ENCODE results near the gene SLIT1.

Gene SLIT1

GRCh38 chr10:97222326-97222961, 36.7 kb upstream of the SLIT1 start:
- no CpG with 5 or more reads among the region's 6 CpGs for WGBS (ENCODE audit: insufficient coverage, insufficient read length)
- H3K36me3 ChIP-seq (ENCODE audit: control insufficient read depth, insufficient read depth, low read length): peaks cover 3% of the 10 kb centered on the region; the same call in 1 of the 2 replicates
- DNase-seq (ENCODE audit: low read depth, low spot score): peak; percentile 55

GRCh38 chr10:97220355-97220754, 34.6 kb upstream of the SLIT1 start:
- no CpG with 5 or more reads among the region's 3 CpGs for WGBS (ENCODE audit: insufficient coverage, insufficient read length)
- Histone ChIP-seq H3K27ac (ENCODE audit: low read length) (no peak overlapping the region), H3K4me1 (ENCODE audit: control insufficient read depth, insufficient read depth, low read length) (no peaks in the 10 kb centered on the region), H3K9me3 (ENCODE audit: control insufficient read depth, insufficient read depth, low read length) (no peaks in the 10 kb centered on the region), H3K36me3 (ENCODE audit: control insufficient read depth, insufficient read depth, low read length) (no peaks in the 10 kb centered on the region; the same call in 1 of the 2 replicates), H3K27me3 (ENCODE audit: control insufficient read depth, insufficient read depth, low read length) (no peaks in the 10 kb centered on the region), H3K4me3 (ENCODE audit: low read length) (no peak overlapping the region)
- no peak for DNase-seq (ENCODE audit: low read depth, low spot score)

More at GRCh38 chr10:97222326-97222961, 36.7 kb upstream of the SLIT1 start:
- Histone ChIP-seq H3K9me3 (ENCODE audit: control insufficient read depth, insufficient read depth, low read length) (no peaks in the 10 kb centered on the region), H3K4me1 (ENCODE audit: control insufficient read depth, insufficient read depth, low read length) (no peaks in the 10 kb centered on the region), H3K27me3 (ENCODE audit: control insufficient read depth, insufficient read depth, low read length) (no peaks in the 10 kb centered on the region), H3K4me3 (ENCODE audit: low read length) (no peak overlapping the region), H3K27ac (ENCODE audit: low read length) (no peak overlapping the region)

DNA sequence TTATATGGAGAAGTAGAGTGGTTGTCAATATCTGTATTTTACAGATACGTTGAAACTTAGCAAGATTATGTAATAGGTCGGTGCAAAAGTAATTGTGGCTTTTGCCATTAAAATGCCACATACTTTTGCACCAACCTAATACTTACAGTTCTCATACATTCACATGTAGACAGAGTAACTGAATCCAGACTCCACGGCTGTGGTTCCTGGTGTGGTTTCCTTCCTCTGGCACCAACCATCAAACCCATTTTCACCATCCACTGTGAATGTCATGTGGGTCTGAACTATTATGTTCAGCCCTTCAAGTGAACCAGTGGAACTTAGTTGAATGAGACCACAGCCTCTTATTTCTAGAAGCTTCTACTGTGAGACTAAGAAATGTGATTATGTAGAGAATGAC, 31.5 kb upstream of the SLIT1 start:
- H3K36me3 ChIP-seq (ENCODE audit: control insufficient read depth, insufficient read depth, low read length): no peaks in the 10 kb centered on the region
- no CpG with 5 or more reads among the region's 3 CpGs for WGBS (ENCODE audit: insufficient coverage, insufficient read length)
- H3K9me3 ChIP-seq (ENCODE audit: control insufficient read depth, insufficient read depth, low read length): no peaks in the 10 kb centered on the region
- no peak overlapping the region for H3K4me3 ChIP-seq (ENCODE audit: low read length)
- no peak overlapping the region for H3K27ac ChIP-seq (ENCODE audit: low read length)
- no peak for DNase-seq (ENCODE audit: low read depth, low spot score)
- no peaks in the 10 kb centered on the region for H3K27me3 ChIP-seq (ENCODE audit: control insufficient read depth, insufficient read depth, low read length)
- H3K4me1 ChIP-seq (ENCODE audit: control insufficient read depth, insufficient read depth, low read length): no peaks in the 10 kb centered on the region

DNA sequence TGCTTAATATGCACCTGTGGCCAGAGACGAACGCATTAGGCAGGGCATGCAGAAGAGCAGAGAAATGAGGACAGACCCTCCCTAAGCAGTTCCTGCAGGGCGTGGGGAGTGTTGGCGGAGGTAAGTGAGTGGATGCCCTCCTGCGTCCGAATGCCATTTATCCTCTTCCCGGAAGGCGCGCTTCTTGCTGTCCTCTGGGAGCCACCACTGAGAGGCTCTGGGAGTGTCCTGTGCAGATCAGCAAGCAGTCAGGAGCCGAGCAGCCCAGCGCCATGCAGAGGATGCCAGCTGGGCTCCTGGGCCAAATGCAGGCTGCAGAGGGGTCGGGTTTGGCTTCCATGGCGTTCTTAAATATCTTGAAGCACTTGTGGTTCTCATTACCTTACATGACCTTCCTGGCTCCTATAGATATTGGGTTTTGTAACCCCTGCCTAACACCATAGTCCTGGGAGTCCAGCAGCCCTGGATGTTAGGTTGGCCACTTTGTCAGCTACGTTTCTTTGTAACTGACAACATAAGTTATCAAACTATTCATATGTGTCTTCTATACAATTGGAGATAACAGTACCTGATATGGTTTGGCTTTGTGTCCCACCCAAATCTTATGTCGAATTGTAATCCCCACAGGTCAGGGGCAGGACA, 30.0 kb upstream of the SLIT1 start:
- Histone ChIP-seq H3K36me3 (ENCODE audit: control insufficient read depth, insufficient read depth, low read length) (no peaks in the 10 kb centered on the region), H3K4me3 (ENCODE audit: low read length) (no peak overlapping the region), H3K27me3 (ENCODE audit: control insufficient read depth, insufficient read depth, low read length) (no peaks in the 10 kb centered on the region), H3K4me1 (ENCODE audit: control insufficient read depth, insufficient read depth, low read length) (no peaks in the 10 kb centered on the region), H3K9me3 (ENCODE audit: control insufficient read depth, insufficient read depth, low read length) (no peaks in the 10 kb centered on the region), H3K27ac (ENCODE audit: low read length) (no peak overlapping the region)
- no CpG with 5 or more reads among the region's 15 CpGs for WGBS (ENCODE audit: insufficient coverage, insufficient read length)
- DNase-seq (ENCODE audit: low read depth, low spot score): no peak

DNA sequence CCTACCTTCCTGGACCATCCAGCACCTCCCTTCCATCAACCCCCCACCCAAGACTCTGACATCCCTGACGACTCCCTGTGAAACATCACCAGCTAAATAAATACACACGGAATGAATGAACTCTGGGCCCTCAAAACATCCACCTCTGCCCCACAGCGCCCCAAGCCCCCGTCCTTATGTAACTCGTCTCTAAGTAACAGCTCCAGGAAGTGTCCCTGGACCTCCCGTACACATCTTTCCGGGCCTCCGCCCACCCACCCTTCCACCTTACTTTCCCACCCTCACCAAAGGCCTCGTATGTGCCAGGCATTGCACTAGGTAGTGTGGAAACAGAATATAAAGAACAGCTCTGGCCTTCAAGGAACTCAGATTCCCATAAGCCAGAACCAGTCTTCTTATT, 27.7 kb upstream of the SLIT1 start:
- Histone ChIP-seq H3K4me3 (ENCODE audit: low read length) (no peak overlapping the region), H3K9me3 (ENCODE audit: control insufficient read depth, insufficient read depth, low read length) (no peaks in the 10 kb centered on the region), H3K36me3 (ENCODE audit: control insufficient read depth, insufficient read depth, low read length) (no peaks in the 10 kb centered on the region), H3K27ac (ENCODE audit: low read length) (no peak overlapping the region), H3K27me3 (ENCODE audit: control insufficient read depth, insufficient read depth, low read length) (no peaks in the 10 kb centered on the region), H3K4me1 (ENCODE audit: control insufficient read depth, insufficient read depth, low read length) (no peaks in the 10 kb centered on the region)
- WGBS (ENCODE audit: insufficient coverage, insufficient read length): no CpG with 5 or more reads among the region's 9 CpGs
- no peak for DNase-seq (ENCODE audit: low read depth, low spot score)

- no CpG with 5 or more reads among the region's 9 CpGs for WGBS (ENCODE audit: insufficient coverage, insufficient read length)
- no peak for DNase-seq (ENCODE audit: low read depth, low spot score)
- Histone ChIP-seq H3K27ac (ENCODE audit: low read length) (no peak overlapping the region), H3K27me3 (ENCODE audit: control insufficient read depth, insufficient read depth, low read length) (no peaks in the 10 kb centered on the region), H3K4me3 (ENCODE audit: low read length) (no peak overlapping the region), H3K9me3 (ENCODE audit: control insufficient read depth, insufficient read depth, low read length) (no peaks in the 10 kb centered on the region), H3K4me1 (ENCODE audit: control insufficient read depth, insufficient read depth, low read length) (no peaks in the 10 kb centered on the region), H3K36me3 (ENCODE audit: control insufficient read depth, insufficient read depth, low read length) (no peaks in the 10 kb centered on the region)
Measured at GRCh38 chr10:97211229-97211628, 25.5 kb upstream of the SLIT1 start.

GRCh38 chr10:97210543-97210960, 24.8 kb upstream of the SLIT1 start:
- no peaks in the 10 kb centered on the region for H3K9me3 ChIP-seq (ENCODE audit: control insufficient read depth, insufficient read depth, low read length)
- peak; percentile 84 for DNase-seq (ENCODE audit: low read depth, low spot score)
- no peaks in the 10 kb centered on the region for H3K4me1 ChIP-seq (ENCODE audit: control insufficient read depth, insufficient read depth, low read length)
- no peaks in the 10 kb centered on the region for H3K27me3 ChIP-seq (ENCODE audit: control insufficient read depth, insufficient read depth, low read length)
- H3K4me3 ChIP-seq (ENCODE audit: low read length): no peak overlapping the region
- no peaks in the 10 kb centered on the region for H3K36me3 ChIP-seq (ENCODE audit: control insufficient read depth, insufficient read depth, low read length)
- no CpG with 5 or more reads among the region's 8 CpGs for WGBS (ENCODE audit: insufficient coverage, insufficient read length)
- no peak overlapping the region for H3K27ac ChIP-seq (ENCODE audit: low read length)

GRCh38 chr10:97207756-97208346, 22.1 kb upstream of the SLIT1 start:
- no peak for DNase-seq (ENCODE audit: low read depth, low spot score)
- no peaks in the 10 kb centered on the region for H3K27me3 ChIP-seq (ENCODE audit: control insufficient read depth, insufficient read depth, low read length)
- H3K36me3 ChIP-seq (ENCODE audit: control insufficient read depth, insufficient read depth, low read length): no peaks in the 10 kb centered on the region
- no peak overlapping the region for H3K27ac ChIP-seq (ENCODE audit: low read length)
- no peaks in the 10 kb centered on the region for H3K9me3 ChIP-seq (ENCODE audit: control insufficient read depth, insufficient read depth, low read length)
- H3K4me3 ChIP-seq (ENCODE audit: low read length): no peak overlapping the region
- WGBS (ENCODE audit: insufficient coverage, insufficient read length): no CpG with 5 or more reads among the region's 7 CpGs
- H3K4me1 ChIP-seq (ENCODE audit: control insufficient read depth, insufficient read depth, low read length): no peaks in the 10 kb centered on the region

- H3K4me3 ChIP-seq (ENCODE audit: low read length): no peak overlapping the region
- no CpG with 5 or more reads among the region's 6 CpGs for WGBS (ENCODE audit: insufficient coverage, insufficient read length)
- H3K9me3 ChIP-seq (ENCODE audit: control insufficient read depth, insufficient read depth, low read length): no peaks in the 10 kb centered on the region
- H3K27me3 ChIP-seq (ENCODE audit: control insufficient read depth, insufficient read depth, low read length): no peaks in the 10 kb centered on the region
- no peak for DNase-seq (ENCODE audit: low read depth, low spot score)
- no peaks in the 10 kb centered on the region for H3K36me3 ChIP-seq (ENCODE audit: control insufficient read depth, insufficient read depth, low read length)
- no peak overlapping the region for H3K27ac ChIP-seq (ENCODE audit: low read length)
- no peaks in the 10 kb centered on the region for H3K4me1 ChIP-seq (ENCODE audit: control insufficient read depth, insufficient read depth, low read length)
Measured at GRCh38 chr10:97207131-97207530, 21.4 kb upstream of the SLIT1 start.

- Histone ChIP-seq H3K4me3 (ENCODE audit: low read length) (no peak overlapping the region), H3K27me3 (ENCODE audit: control insufficient read depth, insufficient read depth, low read length) (no peaks in the 10 kb centered on the region)
- no CpG with 5 or more reads among the region's 14 CpGs for WGBS (ENCODE audit: insufficient coverage, insufficient read length)
Measured at GRCh38 chr10:97204826-97205679, 19.3 kb upstream of the SLIT1 start.

More at GRCh38 chr10:97204826-97205679, 19.3 kb upstream of the SLIT1 start:
- no peak for DNase-seq (ENCODE audit: low read depth, low spot score)
- Histone ChIP-seq H3K4me1 (ENCODE audit: control insufficient read depth, insufficient read depth, low read length) (no peaks in the 10 kb centered on the region), H3K9me3 (ENCODE audit: control insufficient read depth, insufficient read depth, low read length) (no peaks in the 10 kb centered on the region), H3K36me3 (ENCODE audit: control insufficient read depth, insufficient read depth, low read length) (no peaks in the 10 kb centered on the region), H3K27ac (ENCODE audit: low read length) (no peak overlapping the region)
